ENCODE data around the gene ESRRG.

ESRRG gene

GRCh38 chr1:216502528-216503162 lies 220.6 kb downstream of the ESRRG start:
- DNase-seq (ENCODE audit: low read depth): no peak

DNA sequence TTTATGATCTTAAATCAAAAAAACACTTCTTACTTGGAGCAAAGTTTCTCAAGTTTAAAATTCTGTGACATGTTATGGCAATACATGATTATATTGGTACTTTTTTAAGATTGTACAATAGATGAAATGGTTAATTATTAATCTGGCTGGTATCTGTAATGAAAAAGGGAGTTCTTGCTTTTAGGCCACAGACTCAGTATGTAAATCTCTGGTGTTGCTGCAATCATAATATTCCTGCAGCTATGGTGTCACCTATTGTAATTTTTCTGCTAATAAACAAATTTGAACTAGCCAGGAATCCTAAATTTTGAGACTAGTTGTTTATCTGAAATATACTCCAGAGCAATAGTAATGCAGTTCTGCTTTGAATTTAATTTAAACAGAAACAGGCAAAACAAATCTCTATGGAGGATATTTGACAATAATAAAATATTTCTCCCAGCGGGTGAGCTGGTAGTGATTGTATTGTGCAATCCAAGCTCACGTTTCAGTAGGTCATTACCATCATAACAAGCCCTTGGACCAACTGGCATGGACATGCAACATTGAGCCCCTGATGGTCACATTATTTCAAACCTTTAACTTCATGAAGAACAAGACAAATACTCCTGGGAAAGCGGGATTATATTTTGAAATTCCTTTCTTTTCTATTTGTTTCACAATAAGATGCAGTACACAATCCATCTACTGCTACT lies 222.8 kb downstream of the ESRRG start:
- DNase-seq (ENCODE audit: low read depth): no peak

DNA sequence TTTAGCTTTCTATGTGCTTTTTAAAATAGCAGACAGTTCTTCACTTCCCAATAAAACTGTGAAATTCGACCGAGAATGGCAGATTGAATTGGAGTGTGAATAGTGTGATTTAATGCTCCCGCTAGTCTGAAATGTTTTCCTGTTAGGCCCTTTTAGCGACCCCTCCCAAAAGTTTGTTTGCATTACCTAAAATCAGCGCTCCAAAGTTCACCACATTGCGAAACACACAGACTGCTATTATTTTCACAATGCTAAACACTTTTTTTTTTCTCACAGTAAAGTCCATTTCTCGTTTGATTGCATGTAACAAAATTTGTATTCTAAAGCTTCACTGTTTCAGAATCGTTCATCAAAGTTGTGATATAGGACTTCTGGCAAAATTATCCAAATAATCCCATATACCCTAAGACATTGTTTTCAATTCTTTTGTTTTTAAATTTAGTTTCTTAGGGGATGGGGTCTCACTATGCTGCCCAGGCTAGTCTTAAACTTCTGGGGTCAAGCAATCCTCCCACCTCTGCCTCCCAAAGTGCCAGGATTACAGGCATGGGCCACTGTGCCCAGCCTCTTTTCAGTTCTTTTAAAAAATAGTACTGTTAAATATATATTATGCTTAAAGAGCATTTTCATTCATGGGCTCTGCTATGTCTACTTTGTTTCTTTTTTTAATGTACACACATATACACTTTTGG lies 223.5 kb downstream of the ESRRG start:
- no peak for DNase-seq (ENCODE audit: low read depth)

DNA sequence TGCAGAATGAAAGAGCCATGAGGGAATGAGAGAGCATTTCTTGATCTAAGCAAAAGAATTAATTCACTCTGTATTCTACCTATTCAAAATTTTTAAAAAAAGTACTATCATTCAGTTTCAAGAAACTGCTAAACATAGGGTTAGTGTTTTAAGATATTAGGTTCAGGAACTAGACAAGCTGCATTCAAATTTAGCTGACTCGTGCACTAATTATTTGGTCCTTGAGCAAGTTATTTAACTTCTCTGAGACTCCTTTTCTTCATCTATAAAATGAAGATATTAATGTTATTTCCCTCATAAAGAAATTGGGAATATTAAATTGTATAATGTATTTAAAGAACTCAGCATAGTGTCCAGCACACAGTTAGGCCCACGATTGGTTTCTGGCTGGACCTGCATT lies 225.0 kb downstream of the ESRRG start:
- no peak for DNase-seq (ENCODE audit: low read depth)

GRCh38 chr1:216485042-216485441 lies 238.2 kb downstream of the ESRRG start:
- no peak for DNase-seq (ENCODE audit: low read depth)

DNA sequence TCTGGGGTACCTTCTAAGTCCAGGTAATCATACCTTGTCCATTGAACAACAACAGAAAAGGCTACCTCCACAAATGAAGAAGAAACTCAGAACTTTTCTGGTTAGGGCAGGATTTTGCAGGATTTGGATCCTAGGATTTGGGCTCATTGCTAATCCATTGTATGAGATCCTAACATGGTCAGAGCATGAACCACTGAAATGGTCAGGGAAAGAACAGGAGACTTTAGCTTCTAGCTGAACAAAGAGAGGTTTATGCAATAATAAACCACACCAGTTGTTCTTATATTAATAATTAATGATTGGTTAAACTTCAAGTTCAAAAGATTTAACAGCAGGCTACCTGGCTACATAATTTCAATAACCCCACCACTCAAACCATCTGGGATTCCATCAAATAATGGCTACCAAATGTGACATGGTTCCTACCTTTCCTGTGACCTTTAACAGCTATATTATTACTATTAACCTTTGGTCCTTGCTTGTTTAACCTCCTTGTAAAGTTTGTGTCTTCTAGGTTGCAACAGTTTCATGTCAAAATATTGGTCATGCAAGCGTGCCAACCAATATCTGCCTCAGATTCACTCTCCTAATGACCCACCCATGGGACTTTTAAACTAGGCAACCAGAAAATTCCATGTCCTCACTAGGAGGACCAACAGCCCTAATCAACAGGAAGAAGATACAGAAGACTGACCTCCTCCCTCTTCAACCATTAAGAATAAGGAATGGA lies 239.4 kb downstream of the ESRRG start:
- no peak for DNase-seq (ENCODE audit: low read depth)

- DNase-seq (ENCODE audit: low read depth): no peak
Measured at GRCh38 chr1:216482620-216483019, 240.6 kb downstream of the ESRRG start.

GRCh38 chr1:216478238-216478637 lies 245.0 kb downstream of the ESRRG start:
- no peak for DNase-seq (ENCODE audit: low read depth)

DNA sequence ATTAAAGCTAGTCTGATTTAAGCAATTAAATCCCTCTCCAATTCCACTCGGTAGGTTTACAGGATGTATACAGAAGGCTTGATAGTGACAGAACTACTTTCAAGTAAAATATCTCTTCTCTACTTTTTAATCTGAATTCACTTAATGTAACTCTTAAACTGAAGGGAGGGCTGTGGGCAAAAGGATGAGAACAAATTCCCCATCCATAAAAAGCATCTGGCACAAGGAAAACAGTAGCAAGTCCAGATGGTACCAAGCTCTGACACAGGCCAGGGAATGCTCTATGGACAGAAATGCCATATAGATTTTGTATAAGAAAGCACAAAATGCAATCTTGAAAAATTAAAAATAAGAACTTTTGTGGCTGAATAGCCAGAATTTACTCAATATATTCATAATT lies 246.9 kb downstream of the ESRRG start:
- no peak for DNase-seq (ENCODE audit: low read depth)

DNA sequence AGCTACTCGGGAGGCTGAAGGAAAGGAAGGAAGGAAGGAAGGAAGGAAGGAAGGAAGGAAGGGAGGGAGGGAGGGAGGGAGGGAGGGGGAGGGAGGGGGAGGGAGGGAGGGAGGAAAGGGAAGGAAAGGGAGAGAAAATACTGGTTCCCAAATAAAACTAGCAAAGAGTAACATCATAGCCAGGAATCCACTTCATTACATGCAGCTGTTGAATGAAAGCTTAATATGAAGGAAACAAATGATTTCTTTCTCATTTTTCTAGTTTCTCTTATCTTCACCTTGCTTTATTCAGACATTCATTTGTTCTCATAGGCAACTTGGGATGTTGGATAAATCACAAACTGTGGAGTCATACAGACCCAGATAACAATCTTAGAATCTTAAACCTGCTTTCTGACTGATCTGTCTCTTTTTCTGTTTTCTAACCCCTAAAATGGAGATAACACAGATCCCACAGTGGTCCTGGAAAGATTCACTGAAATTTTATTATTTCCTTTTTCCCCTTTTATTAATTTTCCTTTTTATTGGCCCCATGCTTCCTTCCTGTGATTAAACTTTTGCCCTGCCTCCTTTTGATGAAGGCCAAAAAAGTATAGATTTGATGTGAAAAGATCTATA lies 247.5 kb downstream of the ESRRG start:
- DNase-seq (ENCODE audit: low read depth): no peak

- DNase-seq (ENCODE audit: low read depth): no peak
Measured at GRCh38 chr1:216466162-216466801, 256.9 kb downstream of the ESRRG start.

- no peak for DNase-seq (ENCODE audit: low read depth)
Measured at GRCh38 chr1:216464489-216464888, 258.7 kb downstream of the ESRRG start.

GRCh38 chr1:216462066-216462775 lies 261.0 kb downstream of the ESRRG start:
- no peak for DNase-seq (ENCODE audit: low read depth)

- DNase-seq (ENCODE audit: low read depth): no peak
Measured at GRCh38 chr1:216461466-216461865, 261.8 kb downstream of the ESRRG start.

DNA sequence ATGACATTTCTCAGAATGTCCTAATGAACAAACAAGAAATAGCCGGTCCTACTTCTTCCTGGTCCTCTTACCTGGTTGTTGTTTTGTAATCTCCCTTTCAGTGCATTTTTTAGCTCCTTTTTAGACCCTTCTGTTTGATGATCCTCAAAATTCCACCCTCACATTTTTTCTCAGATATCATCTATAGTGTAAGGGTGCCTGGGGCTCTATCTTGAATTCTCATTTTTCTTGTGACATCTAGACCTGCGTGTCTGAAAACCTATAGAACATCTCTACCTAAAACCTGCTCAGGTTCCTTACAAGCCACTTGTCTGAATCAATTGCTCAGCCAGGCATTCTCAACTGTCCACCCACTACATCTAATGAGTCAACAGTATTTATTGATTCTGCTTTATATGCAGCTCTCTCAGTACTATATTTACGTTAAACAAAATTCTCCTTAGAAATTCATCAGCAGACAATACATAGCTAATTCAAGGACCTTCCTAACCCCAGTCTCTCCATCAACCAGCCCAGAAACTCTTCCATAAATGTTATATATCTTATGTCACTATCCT lies 263.5 kb downstream of the ESRRG start:
- no peak for DNase-seq (ENCODE audit: low read depth)

DNA sequence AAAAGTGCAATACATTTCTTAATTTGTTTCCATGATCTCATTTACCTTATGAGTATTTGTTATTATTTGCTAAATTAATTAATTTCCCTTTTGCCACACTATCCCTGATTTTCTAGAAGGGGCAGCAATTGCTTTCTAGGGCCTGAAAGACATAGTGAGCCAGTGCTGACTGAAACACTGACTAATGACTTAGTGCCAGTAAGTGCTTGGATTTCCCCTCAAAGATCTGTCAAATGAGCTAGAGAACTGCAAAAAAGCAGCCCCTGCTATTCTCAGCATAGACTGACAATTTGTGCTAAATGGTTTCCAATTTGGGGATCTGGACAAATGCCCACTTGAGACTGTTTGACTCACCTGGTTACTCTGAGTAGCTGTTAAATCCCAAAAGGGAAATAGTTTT lies 264.4 kb downstream of the ESRRG start:
- no peak for DNase-seq (ENCODE audit: low read depth)

GRCh38 chr1:216457356-216457755 lies 265.9 kb downstream of the ESRRG start:
- DNase-seq (ENCODE audit: low read depth): no peak

- no peak for DNase-seq (ENCODE audit: low read depth)
Measured at GRCh38 chr1:216456682-216457081, 266.5 kb downstream of the ESRRG start.

- DNase-seq (ENCODE audit: low read depth): no peak
Measured at GRCh38 chr1:216453777-216454176, 269.5 kb downstream of the ESRRG start.

Data from T follicular helper cell (primary cell).